PFSK-1 (cell line): ENCODE measurements around the gene RHOC.

Experiments
- POLR2AphosphoS5 ChIP-seq: IDR thresholded peaks from 2 replicates; pipeline ENCODE4 v1.6.1; 2012; ENCODE audit warnings: low read depth, mild to moderate bottlenecking, control low read depth, low read length, moderate library complexity
- REST ChIP-seq, 2 experiments: IDR thresholded peaks; 2 replicates each; pipeline versions ENCODE4 v1.6.1 to v1.8.0; 2011 to 2012; ENCODE audit warnings: low read depth in 2 of 2, low read length in 2 of 2, control low read depth in 1 of 2, inconsistent platforms in 1 of 2, mild to moderate bottlenecking in 1 of 2, moderate library complexity in 1 of 2; ENCODE audit not compliant: insufficient read depth in 1 of 2
- SIN3A ChIP-seq: IDR thresholded peaks from 2 replicates; pipeline ENCODE4 v1.6.1; 2012; ENCODE audit warnings: mild to moderate bottlenecking, low read length, moderate library complexity, borderline replicate concordance; ENCODE audit not compliant: insufficient read depth
- TAF1 ChIP-seq: IDR thresholded peaks from 2 replicates; pipeline ENCODE4 v1.6.1; 2012; ENCODE audit warnings: low read length, control low read depth, borderline replicate concordance; ENCODE audit not compliant: insufficient read depth

GRCh38 chr1:112666946-112667345 lies 40.0 kb downstream of the RHOC start:
- TF ChIP-seq TAF1 (no peak), REST (IDR thresholded peaks at IDR 0.05; ENCODE audit: insufficient read depth in 1 of 2, low read depth in 2 of 2, low read length in 2 of 2) (no peak), SIN3A (no peak), POLR2AphosphoS5 (no peak)
